DMS79 treated with DMSO at 0.1 percent for 48 hours (cell line): ENCODE data around the gene MRPL10.

Experiments used
- DNase-seq: peaks from one replicate; lab custom pipeline; 2025; lab: John Stamatoyannopoulos, UW

MRPL10 gene

DNA sequence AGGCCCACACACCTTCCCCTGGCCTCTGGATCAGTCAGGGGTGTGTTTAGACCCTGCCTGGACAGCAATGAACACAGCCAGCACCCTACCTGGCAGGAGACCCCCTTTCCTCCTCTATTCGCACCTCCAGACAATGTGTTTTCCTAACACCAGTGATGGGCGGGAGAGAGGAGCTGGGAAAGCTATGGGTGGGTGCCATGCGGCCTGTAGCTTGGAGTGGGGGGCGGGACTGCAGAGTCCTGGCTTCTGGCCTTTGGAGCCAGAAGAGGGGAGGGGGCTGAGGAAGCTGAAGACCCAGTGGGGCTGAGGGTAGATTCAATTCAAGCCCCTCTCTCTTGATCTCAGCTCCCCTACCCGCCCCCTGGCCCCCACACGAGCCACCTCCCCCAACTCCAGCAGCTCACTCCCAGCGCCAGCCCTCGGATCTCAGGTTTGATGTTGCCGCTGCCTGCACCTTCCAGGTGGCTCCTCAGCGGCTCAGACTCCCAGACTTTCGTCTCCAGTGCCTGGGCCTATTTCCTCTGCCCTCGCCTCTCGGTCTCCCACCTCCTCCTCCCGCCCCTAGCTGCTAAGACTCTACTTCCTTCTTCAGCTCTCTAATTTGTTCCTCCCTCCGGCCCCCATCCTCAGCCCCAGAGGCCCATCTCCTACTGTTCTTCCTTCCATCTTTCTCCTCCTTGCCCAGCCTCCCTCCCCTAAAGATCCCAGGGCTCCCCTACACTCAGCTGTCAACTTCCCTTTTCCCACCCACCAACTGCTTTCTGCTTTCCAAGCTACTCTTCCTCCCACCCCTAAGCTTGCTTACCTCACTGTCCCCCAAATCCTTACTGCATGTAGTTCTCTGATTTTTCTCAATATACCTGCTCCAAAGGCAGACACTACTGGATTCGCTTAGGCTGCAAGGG lies 26.5 kb upstream of the MRPL10 start:
- no peak for DNase-seq

DNA sequence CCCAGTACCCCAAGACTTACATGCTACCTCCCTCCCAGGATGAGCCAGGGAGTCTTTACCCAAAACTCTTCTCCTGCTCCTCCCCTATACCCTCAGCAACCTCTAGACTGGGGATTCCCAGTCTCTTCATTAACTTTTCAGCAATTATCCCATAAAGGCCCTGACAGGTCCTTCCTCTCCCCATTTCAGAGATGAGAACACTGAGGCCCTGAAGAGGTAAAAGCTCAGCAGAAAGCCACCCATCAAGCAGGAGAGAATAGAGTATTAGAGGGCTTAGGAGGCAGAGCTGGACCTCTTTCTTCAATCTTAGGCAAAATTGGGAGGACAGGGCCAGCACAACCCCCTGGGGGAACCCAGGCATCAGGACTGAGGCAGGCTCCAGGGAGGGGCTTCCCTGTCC lies 25.5 kb upstream of the MRPL10 start:
- no peak for DNase-seq

DNA sequence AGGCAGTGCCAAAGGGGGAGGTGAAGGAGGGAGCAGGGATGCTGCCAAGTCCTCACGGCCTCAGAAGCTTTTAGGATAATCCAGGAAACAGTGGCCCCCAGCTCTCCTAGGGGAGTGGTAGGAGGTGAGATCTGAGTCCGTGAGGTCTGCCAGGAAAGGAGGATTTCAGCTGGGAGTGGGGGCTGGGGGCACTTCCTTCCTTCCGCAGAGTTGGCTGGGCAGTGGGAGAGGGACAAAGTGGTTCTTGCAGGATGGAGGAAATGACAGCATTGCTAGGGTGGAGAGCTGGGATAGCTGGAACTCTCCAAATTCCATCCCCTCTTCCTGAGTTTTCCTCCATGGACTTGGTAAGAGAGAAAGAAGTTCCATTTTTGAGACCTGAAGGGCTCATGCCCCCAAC lies 24.4 kb upstream of the MRPL10 start:
- DNase-seq = no peak

DNA sequence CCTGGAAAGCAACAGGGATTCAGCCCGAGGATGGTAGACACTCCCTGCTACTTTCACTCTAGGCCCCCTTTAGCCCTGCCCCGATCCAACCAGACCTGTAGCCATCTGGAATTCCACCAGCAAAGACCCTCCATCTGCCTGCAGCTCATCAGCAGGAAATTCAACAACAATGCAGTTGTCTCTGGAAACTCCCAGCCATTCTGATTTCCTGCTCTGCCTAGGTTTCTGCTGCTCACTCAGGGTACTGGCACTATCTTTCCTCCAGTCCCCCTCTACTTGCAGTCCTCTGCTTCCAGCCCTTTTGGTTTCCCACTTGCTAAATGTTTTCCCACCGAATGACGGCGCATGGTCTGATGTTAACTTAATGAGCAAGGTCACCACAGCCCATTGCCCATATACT lies 22.3 kb upstream of the MRPL10 start:
- no peak for DNase-seq

DNA sequence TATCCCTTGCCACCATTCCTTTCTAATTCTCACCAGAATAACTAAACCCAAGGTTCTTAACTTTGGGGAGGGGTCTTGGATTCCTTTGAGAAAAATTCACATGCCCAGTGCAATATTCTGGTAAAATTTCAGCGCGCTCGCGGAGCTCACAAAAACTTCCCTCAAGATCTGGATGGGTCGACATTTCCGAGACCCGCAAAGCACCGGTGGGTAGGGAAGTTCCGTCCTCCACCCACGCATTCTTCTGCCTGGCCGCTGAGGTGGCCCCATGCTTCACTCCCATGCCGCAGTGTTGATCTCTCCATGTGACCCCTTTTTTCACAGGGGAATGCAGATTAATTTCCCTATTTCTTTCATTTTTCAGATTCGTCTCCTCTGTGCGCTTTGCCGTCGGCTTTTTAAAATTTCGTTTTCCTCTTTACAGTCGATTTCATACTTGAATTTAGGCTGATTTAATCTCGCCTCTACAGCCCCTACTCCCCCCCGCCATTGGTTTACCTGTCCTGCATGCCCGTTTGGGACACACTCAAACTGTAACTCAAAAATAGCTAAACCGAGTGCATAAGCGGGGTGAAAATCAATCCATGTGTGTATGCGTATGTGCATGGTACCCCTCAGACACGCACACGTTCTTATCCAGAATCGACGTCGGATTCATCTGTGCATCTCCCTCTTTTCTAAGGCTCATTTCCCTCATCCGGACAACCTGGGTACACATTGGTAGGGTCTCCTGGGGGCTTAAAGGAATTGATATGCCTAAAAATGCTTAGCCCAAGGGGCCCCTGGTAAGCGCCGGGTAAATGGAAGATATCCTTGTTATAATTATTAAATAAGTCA lies 21.0 kb upstream of the MRPL10 start:
- no peak for DNase-seq

DNA sequence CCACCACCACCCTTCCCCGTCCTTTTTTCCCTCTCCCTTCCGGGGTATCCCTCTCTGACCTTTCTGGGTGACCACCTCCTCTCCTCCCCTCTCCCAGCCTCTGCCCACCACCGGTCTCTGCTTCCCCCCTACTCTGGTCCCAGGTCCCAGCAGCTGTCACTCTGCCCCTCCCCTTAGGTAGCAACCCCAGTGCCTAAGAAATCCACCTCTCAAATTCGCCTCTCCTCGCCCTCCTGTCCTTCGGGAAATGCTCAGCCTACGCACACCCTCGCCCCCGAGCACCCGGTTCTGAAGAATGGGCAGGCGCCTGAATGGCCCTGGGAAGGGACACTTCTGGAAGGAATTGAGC lies 20.4 kb upstream of the MRPL10 start:
- DNase-seq = no peak

DNA sequence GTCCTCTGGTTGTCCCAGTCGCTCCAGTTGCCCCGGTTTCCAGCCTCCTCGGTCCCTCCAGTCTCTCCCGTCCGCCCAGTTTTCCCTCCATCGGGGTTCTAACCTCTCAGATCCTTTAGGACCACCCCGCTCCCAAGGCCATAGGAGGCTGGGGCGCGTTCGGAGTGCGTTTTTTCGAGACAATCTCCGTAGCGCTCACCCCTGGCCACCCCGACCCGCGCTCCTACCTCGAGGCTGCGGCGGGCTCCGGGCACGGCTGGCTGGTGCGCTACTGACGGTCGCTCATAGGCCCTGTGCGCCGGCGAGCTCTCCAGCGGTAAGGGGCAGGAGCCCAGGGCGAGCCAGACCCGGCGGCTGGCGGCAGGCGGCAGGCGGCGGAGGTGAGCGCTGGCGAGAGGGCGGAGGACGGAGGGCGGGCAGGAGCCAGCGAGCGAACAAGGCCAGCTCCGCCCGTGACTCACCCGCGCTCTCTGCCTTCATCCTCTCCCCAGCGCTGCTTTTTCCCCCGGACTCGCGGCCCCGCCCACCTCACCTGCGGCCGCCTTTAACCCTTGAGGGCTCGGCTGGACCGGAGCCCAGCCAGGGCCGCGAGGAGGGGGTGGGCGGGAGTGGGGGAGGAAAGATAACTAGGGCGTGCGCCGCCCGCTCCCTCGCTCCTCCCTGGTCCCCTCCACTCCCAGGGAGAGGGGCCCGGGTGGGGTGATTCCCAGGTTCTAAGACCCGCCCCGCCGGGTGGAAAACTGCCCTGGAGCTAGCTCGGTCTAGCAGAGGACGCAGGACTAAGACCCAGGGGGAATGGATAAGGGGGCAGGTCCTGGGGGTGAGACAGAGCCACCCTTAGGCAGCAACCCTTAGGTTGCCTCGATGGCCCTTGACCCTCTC lies 19.6 kb upstream of the MRPL10 start, which contains the start of gene SP6:
Gene SP6, minus strand, starts transcription at position 472 of the 882 bp plus-strand sequence. CDS start 2,734 bp downstream, outside the sequence.
- peak; percentile 82 for DNase-seq

DNA sequence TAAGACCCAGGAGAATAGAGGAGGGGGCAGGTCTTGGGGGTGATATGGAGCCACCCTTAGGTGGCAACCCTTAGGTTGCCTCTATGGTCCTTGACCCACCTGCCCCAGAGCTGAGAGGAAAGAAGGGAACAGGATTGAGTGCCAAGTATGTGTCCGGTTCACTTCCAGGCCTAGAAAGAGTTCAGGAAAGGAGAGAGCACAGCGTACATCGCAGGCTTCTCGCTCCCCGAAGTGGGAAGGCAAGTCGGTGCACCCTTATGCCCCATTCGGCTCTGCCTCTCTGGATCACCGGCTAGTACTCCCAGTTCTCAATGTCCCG lies 19.0 kb upstream of the MRPL10 start:
- peak; percentile 24 for DNase-seq

DNA sequence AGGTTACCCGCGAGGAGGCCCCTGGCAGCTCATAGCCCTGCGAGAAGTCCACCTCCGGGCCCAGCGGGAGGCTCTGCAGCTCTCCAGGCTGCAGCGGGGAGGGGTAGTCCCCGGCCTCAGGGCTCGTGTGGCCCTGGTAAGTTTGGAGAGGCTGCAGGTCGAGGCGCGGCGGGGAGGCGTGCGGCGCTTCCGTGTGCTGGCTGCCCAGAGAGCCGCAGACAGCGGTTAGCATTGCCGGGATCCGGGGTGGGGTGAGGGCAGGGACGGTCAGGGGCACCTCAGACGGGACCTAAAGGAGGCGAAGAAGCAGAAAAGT lies 16.8 kb upstream of the MRPL10 start:
- no peak for DNase-seq

DNA sequence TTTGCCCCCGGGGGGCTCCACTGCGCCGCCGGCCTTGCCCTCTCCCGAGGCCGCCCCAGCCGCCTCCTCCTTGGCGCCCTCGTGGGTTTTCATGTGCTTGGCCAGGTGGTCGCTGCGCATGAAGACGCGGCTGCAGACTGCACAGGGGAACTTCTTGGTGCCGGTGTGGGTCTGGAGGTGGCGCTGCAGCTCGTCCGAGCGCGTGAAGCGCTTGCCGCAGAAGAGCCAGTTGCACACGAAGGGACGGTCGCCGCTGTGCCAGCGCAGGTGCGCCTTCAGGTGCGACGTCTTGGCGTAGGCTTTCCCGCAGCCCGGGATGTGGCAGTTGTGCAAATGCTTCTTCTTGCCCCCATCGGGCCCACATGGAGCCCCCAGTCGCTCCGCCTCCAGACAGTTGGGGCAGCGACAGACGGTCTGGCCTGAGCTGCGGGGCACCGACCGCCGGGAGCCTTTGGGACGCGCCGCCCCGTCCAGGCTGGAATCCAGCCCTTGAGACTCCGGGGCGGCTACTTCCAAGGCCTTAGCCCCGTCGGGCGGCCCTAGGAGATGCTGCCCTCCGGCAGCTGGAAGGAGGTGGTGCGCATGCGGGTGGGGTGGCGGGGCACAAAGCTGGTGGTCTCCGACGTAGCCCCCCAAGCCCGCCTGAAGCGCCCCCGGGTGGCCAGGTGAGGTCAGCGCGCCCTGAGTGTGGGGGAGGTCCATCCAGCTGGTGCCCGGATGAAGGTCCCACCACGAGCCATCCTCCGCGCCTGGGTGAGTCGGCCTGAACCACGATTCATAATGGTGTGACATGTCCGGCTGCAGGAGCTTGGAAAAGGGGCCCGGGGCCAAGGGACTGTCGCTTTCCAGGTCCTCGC lies 16.2 kb upstream of the MRPL10 start:
- no peak for DNase-seq

DNA sequence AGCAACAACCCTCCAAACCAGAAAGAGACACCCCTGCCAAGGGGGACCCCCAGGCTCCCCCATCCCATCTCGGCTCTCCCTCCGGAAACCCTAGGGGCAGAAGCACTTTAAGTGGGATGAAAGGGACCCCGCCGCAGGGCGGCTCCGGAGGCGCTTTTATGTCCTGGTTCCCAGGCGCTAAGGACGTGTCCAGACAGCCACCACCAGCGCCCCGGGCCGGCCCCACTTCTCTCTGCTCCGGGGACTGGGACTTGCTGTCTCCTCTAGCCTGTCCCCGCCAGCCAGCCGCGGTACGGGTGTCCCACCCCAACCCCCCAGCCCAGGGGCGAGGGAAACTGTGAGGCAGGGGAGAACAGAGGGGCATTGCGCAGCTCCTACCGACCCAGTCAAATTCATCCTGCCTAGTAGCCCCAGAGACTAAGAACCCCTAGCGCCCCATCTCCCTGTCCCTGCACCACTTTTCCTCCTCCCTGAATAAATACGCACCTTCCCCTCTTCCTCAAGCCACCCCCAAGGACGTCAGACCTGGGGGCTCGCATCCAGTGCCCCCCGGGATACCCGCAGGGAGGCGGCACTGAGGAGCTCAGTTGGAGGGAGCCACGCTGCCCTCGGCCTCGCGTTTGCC lies 15.5 kb upstream of the MRPL10 start:
- no peak for DNase-seq

DNA sequence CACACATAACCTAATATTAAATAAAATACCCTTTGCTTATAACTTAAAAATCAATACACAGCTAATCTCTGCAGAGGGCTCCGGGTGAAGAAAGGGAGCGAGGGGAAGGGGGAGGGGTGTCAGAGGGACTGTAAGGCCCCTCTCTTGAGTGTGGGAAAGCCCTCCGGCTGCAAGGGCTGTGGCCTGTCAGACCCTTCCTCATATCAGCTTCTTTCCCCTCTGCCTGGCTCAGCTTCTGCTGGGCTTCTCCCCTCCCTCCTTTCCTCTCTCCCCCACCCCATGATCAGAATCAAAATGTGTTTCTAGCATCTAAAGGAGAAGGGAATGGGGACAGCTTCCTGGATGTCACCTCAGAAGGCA lies 14.4 kb upstream of the MRPL10 start:
- DNase-seq = no peak

DNA sequence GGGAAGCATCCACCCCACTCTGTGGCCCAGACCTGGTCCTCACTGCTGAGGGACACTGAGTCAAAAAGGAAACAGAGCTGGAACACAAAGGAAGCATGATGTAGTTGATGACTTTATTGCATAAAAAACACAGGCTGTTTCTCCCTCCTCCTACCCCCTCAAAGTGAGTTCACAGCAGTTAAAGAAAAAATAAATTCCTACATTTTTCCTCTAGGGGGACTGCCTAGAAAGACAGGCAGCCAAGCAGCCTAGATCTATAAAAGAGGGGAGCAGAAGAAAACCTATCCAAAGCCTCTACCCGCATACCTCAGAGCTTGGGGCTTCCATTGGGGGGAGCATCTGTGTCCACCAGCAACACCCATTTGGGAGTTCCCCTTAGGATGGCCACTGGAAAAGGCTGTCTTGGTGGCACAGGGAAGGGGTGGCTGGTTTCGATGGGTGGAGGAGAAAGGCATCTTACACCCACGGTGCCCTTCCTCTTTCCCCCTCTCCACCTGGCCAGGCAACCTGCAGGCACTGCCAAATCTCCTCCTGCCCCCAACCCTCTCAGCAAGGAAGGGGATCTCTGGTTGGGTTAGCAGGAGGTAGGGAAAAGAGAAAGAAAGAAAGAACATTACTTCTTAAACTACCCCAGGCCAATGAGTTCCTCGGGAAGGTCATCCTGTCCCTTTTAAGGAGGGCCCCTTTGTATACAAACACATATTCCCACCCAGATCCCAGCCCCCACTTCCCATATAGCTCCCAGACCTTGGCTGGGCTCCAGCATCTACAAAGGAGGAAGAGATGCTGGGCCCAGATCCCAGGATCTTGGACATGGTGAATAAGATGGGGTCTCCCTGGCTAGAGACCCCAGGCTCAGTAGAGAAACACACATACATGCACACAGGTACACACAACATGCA lies 13.7 kb upstream of the MRPL10 start:
- no peak for DNase-seq

DNA sequence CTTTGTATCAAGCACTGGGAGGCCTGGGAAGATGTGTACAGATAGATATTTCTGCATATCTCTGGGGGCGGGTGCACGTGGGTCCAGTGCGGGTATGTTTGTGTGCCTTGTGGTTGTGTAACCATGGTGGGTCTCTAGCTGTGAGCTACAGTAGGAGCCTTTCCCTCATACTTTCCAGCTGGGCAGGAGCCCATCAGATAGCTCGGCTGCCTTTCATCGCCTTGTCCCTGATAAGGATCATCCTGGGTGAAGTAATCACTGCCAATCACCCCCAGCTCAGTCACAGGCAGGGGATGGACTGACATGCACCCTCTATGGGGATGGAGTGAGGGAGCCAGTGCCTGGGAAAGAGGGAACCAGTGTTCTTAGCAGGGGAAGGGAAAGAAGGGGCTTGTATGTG lies 12.9 kb upstream of the MRPL10 start:
- DNase-seq = no peak

DNA sequence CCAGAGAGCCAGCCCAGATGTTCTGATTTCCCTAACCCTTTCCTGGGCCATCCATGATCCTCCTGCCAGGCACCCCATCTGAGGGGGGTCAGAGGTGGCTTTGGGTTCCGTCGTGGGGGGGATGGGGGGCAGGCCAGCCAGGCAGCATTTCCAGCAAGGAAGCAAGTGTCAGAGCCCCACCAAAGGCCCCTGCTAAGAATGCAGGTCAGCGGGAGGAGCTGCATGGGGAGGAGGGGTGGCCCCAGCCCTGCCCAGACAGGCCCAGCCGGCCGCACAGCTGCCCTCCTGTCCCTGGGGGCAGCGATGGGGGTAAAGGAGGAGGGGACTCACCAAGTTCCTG lies 12.0 kb upstream of the MRPL10 start:
- no peak for DNase-seq

DNA sequence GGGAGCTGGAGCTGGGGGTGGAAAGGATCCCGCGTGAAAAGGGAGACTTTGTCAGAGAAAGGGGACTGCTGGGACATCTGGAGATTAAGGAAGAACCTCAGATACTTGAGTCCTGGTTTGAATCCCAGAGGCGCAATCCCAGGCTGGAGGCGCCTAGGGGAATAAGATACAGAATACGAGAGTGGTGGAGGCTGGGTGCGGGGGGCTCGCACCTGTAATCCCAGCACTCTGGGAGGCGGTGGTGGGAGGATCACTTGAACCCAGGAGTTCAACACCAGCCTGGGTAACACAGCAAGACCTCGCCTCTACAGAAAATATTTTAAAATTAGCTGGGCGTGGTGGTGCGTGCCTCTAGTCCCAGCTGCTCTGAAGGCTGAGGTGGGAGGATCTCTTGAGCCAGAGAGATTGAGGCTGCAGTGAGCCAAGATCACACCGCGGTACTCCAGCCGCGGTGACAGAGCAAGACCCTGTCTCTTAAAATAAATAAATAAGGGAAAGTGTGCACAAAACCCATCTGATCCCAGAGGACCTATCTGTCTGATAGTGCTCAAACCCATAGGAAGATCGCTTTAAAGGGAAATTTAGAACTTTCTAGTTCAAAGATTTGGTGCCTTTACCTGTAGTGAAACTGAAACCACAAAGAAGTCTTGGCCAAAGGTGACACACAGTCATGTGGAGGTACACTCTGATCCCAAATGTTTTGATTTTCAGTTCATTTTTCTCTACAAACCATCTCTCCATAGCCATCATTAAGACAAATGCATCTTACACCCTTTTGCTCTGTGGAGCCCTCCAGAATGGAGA lies 10.3 kb upstream of the MRPL10 start:
- DNase-seq = no peak

DNA sequence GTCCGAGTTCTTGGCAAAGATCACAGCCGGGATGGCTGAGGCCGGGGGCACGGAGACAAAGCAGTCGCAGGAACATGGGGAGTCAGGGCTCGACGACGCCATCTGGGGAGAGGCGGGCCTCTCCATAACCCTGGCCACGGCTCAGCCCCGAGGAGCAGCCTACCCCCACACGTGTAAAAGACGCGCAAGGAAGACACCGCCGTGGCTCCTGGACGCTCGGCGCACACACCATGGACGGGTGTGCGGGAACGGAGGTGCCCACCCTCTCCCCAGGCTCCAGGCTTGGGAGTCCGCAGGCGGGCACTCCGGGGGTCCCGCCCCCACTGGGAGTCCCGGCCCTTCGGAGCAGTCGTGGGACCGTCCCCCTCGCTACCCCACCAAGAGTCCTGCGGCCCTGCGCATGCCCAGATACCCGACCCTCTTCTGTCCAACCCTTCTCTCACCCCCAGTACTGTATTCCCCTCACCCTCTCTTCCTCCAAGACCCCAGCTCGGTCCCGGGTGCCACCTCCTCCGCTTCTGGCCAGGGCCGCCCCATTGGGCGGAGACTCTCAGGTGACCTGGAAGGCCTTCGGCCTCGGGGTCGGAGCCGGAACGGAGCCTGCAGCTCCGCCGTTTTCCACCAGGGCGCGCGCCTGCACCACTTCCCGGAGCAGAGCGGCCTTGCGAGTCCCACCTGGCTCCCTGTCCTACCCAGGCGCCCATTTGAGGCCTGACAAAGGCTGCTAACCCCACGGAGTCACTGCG lies 9.6 kb upstream of the MRPL10 start, which contains the start of gene SCRN2:
Gene SCRN2, minus strand, starts transcription at position 532 of the 746 bp plus-strand sequence. Its CDS starts 430 bp downstream, at position 102.
- peak; percentile 88 for DNase-seq

DNA sequence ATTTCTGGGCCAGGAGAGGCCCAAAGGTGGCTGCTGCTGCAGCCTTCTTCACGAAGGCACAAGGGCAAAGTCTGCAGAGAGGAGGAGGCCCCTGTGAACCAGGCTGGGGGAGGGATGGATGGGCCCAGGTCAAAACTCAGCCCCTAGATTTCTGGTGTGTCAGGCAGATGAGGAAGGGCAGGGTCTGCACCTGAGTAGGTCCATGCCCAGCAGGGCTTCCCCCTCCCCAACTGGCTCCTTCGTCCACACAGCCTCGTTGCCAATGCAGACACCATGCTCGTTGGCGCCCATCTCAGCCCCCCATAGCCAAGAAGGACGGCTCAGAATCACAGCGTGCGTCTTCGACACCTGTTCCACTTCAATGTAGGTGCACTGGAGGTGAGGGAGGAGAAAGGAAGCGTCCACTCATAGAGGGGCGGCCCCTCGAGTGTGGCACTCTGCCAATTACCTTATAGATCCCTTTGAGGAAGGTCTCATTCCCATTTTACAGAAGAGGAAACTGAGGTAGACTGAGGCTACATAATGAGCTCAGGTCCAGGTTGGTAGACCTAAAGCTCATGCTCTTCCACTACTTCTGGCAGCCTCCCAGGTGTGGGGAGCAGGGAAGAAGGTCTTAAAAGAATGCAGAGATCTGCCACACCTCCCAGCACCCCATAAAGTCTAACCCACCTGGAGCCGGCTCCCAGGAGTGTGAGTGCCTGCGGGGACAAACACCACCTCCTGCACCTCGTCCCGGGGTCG lies 8.8 kb upstream of the MRPL10 start:
- DNase-seq = no peak
